Measurements from ENCODE around the gene TEX52. TPM values are rescaled to one million over a fixed set of nuclear protein-coding genes. Genes with fewer than 3 reads are reported as not detected.
A peak's percentile ranks its signal among the peaks of the same experiment; 100 is the strongest.

TEX52 gene
- total and polyA plus RNA-seq, 2 of the 13 experiments (the other 11 are each of a cell fraction or from before 2014, with no cell fraction given): 0.05 TPM; not detected in 1

- BruUV-seq (replicated peaks): no TSS peak
- CTCF ChIA-PET (ENCODE audit: low intra/inter-chr PET ratio, low total read pairs): no interaction called here
- TF ChIP-seq ZNF766 (CRISPR knock-in tag; IDR thresholded peaks at IDR 0.05; ENCODE audit: borderline replicate concordance) (no peak), ZNF121 (CRISPR knock-in tag; IDR thresholded peaks at IDR 0.05) (peak; percentile 38; the same call in 1 of the 2 replicates), ASH2L (IDR thresholded peaks at IDR 0.05; ENCODE audit: insufficient read length, low read depth, low read length) (no peak), ZBTB4 (CRISPR knock-in tag; IDR thresholded peaks at IDR 0.05; ENCODE audit: borderline replicate concordance) (no peak)
- H3K9ac ChIP-seq (ENCODE audit: insufficient read depth, low read depth, low read length): no peak overlapping the region
- peaks cover 24% of the 10 kb centered on the region for H3K4me1 ChIP-seq (ENCODE audit: insufficient read depth, low read length)
- no peaks in the 10 kb centered on the region for H3K9me3 ChIP-seq (ENCODE audit: low read length)
- POLR2A ChIA-PET: no interaction called here
- no peak overlapping the region for H3K4me2 ChIP-seq (ENCODE audit: low read depth, low read length)
- no peak for DNase-seq (ENCODE audit: low spot score)
- no peak overlapping the region for H2AFZ ChIP-seq (ENCODE audit: low read length)
- no peaks in the 10 kb centered on the region for H3K27me3 ChIP-seq (ENCODE audit: control insufficient read depth in 1 of 2, insufficient read depth in 2 of 2, low read length in 2 of 2)
- no peak overlapping the region for H3K27ac ChIP-seq (ENCODE audit: extremely low read length, insufficient read depth, low read length)
- H3K4me3 ChIP-seq (replicated peaks in 1 of 3; ENCODE audit: insufficient read depth in 1 of 3, low read depth in 2 of 3, low read length in 3 of 3): no peak overlapping the region
- ATAC-seq: no peak
- FAIRE-seq: no peak
- H3K36me3 ChIP-seq (replicated peaks in 1 of 2; ENCODE audit: control insufficient read depth in 1 of 2, insufficient read depth in 2 of 2, low read length in 2 of 2): no peaks in the 10 kb centered on the region
- 89% methylated on average over 5 of the region's 5 CpGs for WGBS (ENCODE audit: low lambda C conversion rate)
- intact Hi-C loops (cut with micrococcal nuclease; ENCODE audit: unreplicated experiment): no loop called here
- in situ Hi-C loops (cut with HindIII; ENCODE audit: extremely low pct_ligation_motif_present, low pct_unique_long_range_greater_than_20kb): no loop called here
- no peaks in the 10 kb centered on the region for H4K20me1 ChIP-seq (ENCODE audit: insufficient read depth, low read length)
- H3K79me2 ChIP-seq (ENCODE audit: insufficient read depth, low read length): peaks cover 27% of the 10 kb centered on the region
Measured at GRCh38 chr12:2897418-2897817, 40.6 kb upstream of the TEX52 start.

DNA sequence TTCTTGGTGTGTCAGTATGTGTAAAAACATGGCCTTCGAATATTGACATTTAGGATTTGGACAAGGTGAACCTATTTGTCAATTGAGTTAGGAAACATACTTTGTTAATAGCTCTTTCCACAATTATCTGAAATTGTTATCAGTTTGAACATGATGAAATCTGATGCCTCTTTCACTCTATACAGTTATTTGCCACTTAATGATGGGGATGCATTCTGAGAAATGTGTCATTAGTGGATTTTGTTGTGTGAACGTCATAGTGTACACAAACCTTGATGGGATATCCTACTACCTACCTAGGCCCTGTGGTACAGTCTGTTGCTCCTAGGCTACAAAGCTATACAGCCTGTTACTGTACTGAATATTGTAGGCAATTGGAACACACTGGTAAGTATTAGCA is 38.7 kb upstream of the TEX52 start:
- no TSS peak for BruUV-seq (replicated peaks)
- no peak overlapping the region for H3K4me2 ChIP-seq (ENCODE audit: low read depth, low read length)
- H3K4me1 ChIP-seq (ENCODE audit: insufficient read depth, low read length): peaks cover 32% of the 10 kb centered on the region
- DNase-seq (ENCODE audit: low spot score) (no peak), ATAC-seq (no peak), FAIRE-seq (no peak)
- peak overlapping the region; percentile 18 for H3K27ac ChIP-seq (ENCODE audit: extremely low read length, insufficient read depth, low read length)
- intact Hi-C loops (cut with micrococcal nuclease; ENCODE audit: unreplicated experiment) (no loop called here), in situ Hi-C loops (cut with HindIII; ENCODE audit: extremely low pct_ligation_motif_present, low pct_unique_long_range_greater_than_20kb) (no loop called here)
- H3K9me3 ChIP-seq (ENCODE audit: low read length): no peaks in the 10 kb centered on the region
- H3K4me3 ChIP-seq (replicated peaks in 1 of 3; ENCODE audit: insufficient read depth in 1 of 3, low read depth in 2 of 3, low read length in 3 of 3): no peak overlapping the region
- CTCF ChIA-PET (ENCODE audit: low intra/inter-chr PET ratio, low total read pairs): no interaction called here
- H3K27me3 ChIP-seq (ENCODE audit: control insufficient read depth in 1 of 2, insufficient read depth in 2 of 2, low read length in 2 of 2): no peaks in the 10 kb centered on the region
- H2AFZ ChIP-seq (ENCODE audit: low read length): no peak overlapping the region
- WGBS (ENCODE audit: low lambda C conversion rate): 58% methylated on average over 2 of the region's 2 CpGs
- POLR2A ChIA-PET: no interaction called here
- no peak overlapping the region for H3K9ac ChIP-seq (ENCODE audit: insufficient read depth, low read depth, low read length)
- no peaks in the 10 kb centered on the region for H4K20me1 ChIP-seq (ENCODE audit: insufficient read depth, low read length)
- H3K79me2 ChIP-seq (ENCODE audit: insufficient read depth, low read length): peaks cover 31% of the 10 kb centered on the region
- no peaks in the 10 kb centered on the region for H3K36me3 ChIP-seq (replicated peaks in 1 of 2; ENCODE audit: control insufficient read depth in 1 of 2, insufficient read depth in 2 of 2, low read length in 2 of 2)
- TF ChIP-seq ZNF451 (CRISPR knock-in tag; IDR thresholded peaks at IDR 0.05): no peak
- TF ChIP-seq, protein P1, sequence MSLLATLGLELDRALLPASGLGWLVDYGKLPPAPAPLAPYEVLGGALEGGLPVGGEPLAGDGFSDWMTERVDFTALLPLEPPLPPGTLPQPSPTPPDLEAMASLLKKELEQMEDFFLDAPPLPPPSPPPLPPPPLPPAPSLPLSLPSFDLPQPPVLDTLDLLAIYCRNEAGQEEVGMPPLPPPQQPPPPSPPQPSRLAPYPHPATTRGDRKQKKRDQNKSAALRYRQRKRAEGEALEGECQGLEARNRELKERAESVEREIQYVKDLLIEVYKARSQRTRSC (CRISPR knock-in tag; IDR thresholded peaks at IDR 0.05; ENCODE audit: low read depth): no peak
- TF ChIP-seq, protein P2, sequence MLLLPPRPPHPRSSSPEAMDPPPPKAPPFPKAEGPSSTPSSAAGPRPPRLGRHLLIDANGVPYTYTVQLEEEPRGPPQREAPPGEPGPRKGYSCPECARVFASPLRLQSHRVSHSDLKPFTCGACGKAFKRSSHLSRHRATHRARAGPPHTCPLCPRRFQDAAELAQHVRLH (CRISPR knock-in tag; IDR thresholded peaks at IDR 0.05; ENCODE audit: borderline replicate concordance, low read depth): no peak
- TF ChIP-seq, protein P3, sequence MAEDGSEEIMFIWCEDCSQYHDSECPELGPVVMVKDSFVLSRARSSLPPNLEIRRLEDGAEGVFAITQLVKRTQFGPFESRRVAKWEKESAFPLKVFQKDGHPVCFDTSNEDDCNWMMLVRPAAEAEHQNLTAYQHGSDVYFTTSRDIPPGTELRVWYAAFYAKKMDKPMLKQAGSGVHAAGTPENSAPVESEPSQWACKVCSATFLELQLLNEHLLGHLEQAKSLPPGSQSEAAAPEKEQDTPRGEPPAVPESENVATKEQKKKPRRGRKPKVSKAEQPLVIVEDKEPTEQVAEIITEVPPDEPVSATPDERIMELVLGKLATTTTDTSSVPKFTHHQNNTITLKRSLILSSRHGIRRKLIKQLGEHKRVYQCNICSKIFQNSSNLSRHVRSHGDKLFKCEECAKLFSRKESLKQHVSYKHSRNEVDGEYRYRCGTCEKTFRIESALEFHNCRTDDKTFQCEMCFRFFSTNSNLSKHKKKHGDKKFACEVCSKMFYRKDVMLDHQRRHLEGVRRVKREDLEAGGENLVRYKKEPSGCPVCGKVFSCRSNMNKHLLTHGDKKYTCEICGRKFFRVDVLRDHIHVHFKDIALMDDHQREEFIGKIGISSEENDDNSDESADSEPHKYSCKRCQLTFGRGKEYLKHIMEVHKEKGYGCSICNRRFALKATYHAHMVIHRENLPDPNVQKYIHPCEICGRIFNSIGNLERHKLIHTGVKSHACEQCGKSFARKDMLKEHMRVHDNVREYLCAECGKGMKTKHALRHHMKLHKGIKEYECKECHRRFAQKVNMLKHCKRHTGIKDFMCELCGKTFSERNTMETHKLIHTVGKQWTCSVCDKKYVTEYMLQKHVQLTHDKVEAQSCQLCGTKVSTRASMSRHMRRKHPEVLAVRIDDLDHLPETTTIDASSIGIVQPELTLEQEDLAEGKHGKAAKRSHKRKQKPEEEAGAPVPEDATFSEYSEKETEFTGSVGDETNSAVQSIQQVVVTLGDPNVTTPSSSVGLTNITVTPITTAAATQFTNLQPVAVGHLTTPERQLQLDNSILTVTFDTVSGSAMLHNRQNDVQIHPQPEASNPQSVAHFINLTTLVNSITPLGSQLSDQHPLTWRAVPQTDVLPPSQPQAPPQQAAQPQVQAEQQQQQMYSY (CRISPR knock-in tag; IDR thresholded peaks at IDR 0.05): no peak
- TF ChIP-seq POGZ (CRISPR knock-in tag; IDR thresholded peaks at IDR 0.05): no peak
- TF ChIP-seq SOX13 (IDR thresholded peaks at IDR 0.05): no peak
- TF ChIP-seq SOX13 (CRISPR knock-in tag; conservative IDR thresholded peaks at IDR 0.05 in 1 of 2, IDR thresholded peaks at IDR 0.05 in 1 of 2): no peak

Measured in HepG2 (cell line).